ENCODE measurements around the gene SLC35F3.
"Not testable (repeated sequence)": the region's sequence is repeated elsewhere in the genome, so short reads cannot be mapped to it uniquely, and the experiment has no call there.

The SLC35F3 gene

DNA sequence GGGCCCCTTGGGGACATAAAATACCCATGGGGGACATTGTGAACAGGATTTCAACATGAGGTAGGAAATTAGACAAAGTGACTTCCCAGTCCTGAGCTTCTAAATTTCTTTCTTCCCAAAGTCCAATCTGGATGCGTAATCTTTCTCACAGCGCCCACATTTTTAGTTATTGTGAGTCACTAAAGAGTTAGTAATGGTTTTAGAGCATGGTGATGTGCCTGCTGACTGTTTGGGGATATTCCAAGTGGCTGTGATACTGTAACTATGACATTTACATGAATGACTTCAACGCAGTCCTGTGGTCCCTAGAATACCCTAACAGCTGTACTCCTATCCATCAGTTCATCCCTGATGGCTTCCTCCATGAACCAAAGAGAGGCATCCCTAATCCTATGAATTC is 244.7 kb downstream of the SLC35F3 start:
- TF ChIP-seq, protein P1, sequence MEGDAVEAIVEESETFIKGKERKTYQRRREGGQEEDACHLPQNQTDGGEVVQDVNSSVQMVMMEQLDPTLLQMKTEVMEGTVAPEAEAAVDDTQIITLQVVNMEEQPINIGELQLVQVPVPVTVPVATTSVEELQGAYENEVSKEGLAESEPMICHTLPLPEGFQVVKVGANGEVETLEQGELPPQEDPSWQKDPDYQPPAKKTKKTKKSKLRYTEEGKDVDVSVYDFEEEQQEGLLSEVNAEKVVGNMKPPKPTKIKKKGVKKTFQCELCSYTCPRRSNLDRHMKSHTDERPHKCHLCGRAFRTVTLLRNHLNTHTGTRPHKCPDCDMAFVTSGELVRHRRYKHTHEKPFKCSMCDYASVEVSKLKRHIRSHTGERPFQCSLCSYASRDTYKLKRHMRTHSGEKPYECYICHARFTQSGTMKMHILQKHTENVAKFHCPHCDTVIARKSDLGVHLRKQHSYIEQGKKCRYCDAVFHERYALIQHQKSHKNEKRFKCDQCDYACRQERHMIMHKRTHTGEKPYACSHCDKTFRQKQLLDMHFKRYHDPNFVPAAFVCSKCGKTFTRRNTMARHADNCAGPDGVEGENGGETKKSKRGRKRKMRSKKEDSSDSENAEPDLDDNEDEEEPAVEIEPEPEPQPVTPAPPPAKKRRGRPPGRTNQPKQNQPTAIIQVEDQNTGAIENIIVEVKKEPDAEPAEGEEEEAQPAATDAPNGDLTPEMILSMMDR (IDR thresholded peaks at IDR 0.05; ENCODE audit: control insufficient read depth, extremely low read depth, insufficient read depth), result no peak
- no peak overlapping the region for H3K4me3 ChIP-seq (ENCODE audit: low read depth, low read length)
- no peak for DNase-seq (ENCODE audit: low read depth)

DNA sequence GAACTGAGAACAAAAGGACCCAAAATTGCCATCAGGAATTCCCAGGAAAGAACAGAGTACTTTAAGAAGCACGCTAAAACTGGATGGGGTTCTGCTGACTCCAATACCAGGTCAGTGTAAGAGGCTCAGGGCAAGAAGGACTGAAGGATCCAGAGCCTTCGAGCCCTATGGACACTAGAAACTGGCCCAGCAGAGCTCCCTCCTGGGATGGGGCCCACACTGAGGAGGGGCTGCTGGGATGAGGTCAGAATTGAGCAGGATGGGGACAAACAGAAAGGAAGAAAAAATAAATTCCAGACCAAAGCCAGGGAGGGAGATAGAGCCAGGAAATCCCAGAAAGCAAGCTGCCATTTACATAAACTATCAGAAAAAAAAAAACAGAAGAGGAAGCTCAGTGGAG is 246.4 kb downstream of the SLC35F3 start:
- TF ChIP-seq, protein P1 (IDR thresholded peaks at IDR 0.05; ENCODE audit: control insufficient read depth, extremely low read depth, insufficient read depth), result no peak
- H3K4me3 ChIP-seq (ENCODE audit: low read depth, low read length), result no peak overlapping the region
- no peak for DNase-seq (ENCODE audit: low read depth)

GRCh38 chr1:234152344-234152743 is 247.9 kb downstream of the SLC35F3 start:
- not testable (repeated sequence) for DNase-seq (ENCODE audit: low read depth); H3K4me3 ChIP-seq (ENCODE audit: low read depth, low read length)

DNA sequence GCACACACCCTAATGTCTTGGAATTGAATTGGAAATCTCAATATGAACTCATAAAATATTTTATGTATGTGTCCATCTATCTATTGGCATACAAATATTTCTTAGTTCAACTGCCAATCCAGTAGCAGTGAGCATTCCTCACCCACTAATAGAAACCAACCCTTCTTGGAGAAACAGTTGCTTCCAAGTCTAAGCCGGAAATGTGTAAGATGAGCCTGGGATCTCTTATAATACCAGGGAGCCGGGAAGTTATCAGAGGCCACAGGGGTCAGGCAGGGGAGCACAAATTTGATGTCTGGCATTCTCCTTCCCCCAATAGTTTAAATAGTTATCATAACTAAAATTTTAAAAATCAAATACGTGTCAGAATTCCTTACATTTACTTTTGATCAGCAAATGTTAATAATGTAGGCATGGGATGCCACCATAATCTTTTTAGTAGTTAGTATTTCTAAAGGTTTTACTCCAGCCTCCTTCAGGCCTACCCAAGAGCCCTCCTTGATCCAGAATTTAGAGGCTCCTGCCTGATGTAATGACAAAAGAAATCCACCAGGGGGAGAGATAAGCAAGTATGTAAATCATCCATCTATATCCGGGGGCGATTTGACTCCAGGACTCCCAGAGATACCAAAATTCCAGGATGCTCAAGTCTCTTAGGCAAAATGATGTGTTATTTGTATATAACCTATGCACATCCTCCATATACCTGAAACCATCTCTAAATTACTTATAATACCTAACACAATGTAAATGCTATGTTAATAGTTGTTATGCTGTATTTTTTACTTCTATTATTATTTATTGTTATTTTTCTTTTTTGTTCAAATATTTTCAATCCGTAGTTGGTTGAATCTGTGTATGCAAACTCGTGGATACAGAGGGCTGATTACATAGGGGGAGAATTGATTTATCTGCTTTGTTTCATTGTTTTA is 250.1 kb downstream of the SLC35F3 start:
- no peak overlapping the region for H3K4me3 ChIP-seq (ENCODE audit: low read depth, low read length)
- TF ChIP-seq, protein P1 (IDR thresholded peaks at IDR 0.05; ENCODE audit: control insufficient read depth, extremely low read depth, insufficient read depth), result peak; percentile 61
- DNase-seq (ENCODE audit: low read depth), result peak; percentile 46

DNA sequence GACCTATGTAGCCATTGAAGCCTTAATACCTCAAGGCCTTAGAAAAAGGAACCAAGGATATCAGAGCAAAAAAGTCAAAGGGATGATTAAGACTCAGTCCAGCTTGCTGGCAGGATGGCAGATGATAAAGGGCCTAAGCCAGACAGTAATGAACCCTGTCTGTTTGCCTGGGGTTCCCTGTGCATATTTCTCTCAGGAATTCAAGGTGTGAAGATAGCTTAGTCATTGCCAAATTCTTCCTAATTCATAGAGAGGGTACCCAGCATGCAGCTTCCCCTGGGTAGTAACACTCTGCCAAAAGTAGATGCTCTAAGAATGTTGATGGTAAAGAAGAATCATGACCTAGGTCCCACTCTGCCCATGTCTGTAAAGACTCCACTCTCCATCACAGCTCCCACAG is 258.2 kb downstream of the SLC35F3 start:
- TF ChIP-seq, protein P1 (IDR thresholded peaks at IDR 0.05; ENCODE audit: control insufficient read depth, extremely low read depth, insufficient read depth), result no peak
- no peak overlapping the region for H3K4me3 ChIP-seq (ENCODE audit: low read depth, low read length)
- DNase-seq (ENCODE audit: low read depth), result no peak

GRCh38 chr1:234163267-234163919 is 258.9 kb downstream of the SLC35F3 start:
- TF ChIP-seq, protein P1 (IDR thresholded peaks at IDR 0.05; ENCODE audit: control insufficient read depth, extremely low read depth, insufficient read depth), result no peak
- DNase-seq (ENCODE audit: low read depth), result no peak
- no peak overlapping the region for H3K4me3 ChIP-seq (ENCODE audit: low read depth, low read length)

- H3K4me3 ChIP-seq (ENCODE audit: low read depth, low read length), result no peak overlapping the region
- DNase-seq (ENCODE audit: low read depth), result no peak
- TF ChIP-seq, protein P1 (IDR thresholded peaks at IDR 0.05; ENCODE audit: control insufficient read depth, extremely low read depth, insufficient read depth), result no peak
Measured at GRCh38 chr1:234164098-234164709, 259.7 kb downstream of the SLC35F3 start.

All from LNCaP clone FGC (cell line).